H9 (cell line): ENCODE data around the gene GPR68. TPM values are rescaled to one million over a fixed set of nuclear protein-coding genes. Genes with fewer than 3 reads are reported as not detected.

Experiments used
- DNase-seq: peaks from one replicate; pipeline ENCODE4 v3.0.0-alpha.2; 2017
- H2AFZ ChIP-seq: one replicate; pipeline ENCODE4 v1.6.1; 2013; ENCODE audit warnings: mild to moderate bottlenecking, low read length, control low read depth, moderate library complexity
- H2AK5ac ChIP-seq: 2 replicates; pipeline ENCODE4 v1.6.1; 2013; ENCODE audit warnings: low read length, control low read depth, mixed read lengths; ENCODE audit not compliant: insufficient read length
- H2BK120ac ChIP-seq: one replicate; pipeline ENCODE4 v1.6.1; 2013; ENCODE audit warnings: low read depth, mild to moderate bottlenecking, low read length, control low read depth, inconsistent platforms; ENCODE audit not compliant: poor library complexity, severe bottlenecking
- H2BK12ac ChIP-seq: 2 replicates; pipeline ENCODE4 v1.6.1; 2013; ENCODE audit warnings: low read length, control low read depth, mixed read lengths, low read depth; ENCODE audit not compliant: insufficient read length
- H2BK15ac ChIP-seq: 2 replicates; pipeline ENCODE4 v1.6.1; 2013; ENCODE audit warnings: low read depth, low read length, control low read depth
- H2BK20ac ChIP-seq: one replicate; pipeline ENCODE4 v1.6.1; 2013; ENCODE audit warnings: low read depth, mild to moderate bottlenecking, low read length, control low read depth, inconsistent platforms; ENCODE audit not compliant: poor library complexity, severe bottlenecking
- H2BK5ac ChIP-seq: 2 replicates; pipeline ENCODE4 v1.6.1; 2013; ENCODE audit warnings: low read length, control low read depth, mixed read lengths; ENCODE audit not compliant: insufficient read length
- H3K14ac ChIP-seq: 2 replicates; pipeline ENCODE4 v1.6.1; 2013; ENCODE audit warnings: low read length, control low read depth; ENCODE audit not compliant: insufficient read depth
- H3K18ac ChIP-seq: 2 replicates; pipeline ENCODE4 v1.6.1; 2013; ENCODE audit warnings: low read depth, mild to moderate bottlenecking, mixed read lengths, low read length, control low read depth; ENCODE audit not compliant: insufficient read length
- H3K23ac ChIP-seq: 2 replicates; pipeline ENCODE4 v1.6.1; 2013; ENCODE audit warnings: low read length, control low read depth, mixed read lengths, low read depth; ENCODE audit not compliant: insufficient read length
- H3K23me2 ChIP-seq: 2 replicates; pipeline ENCODE4 v1.6.1; 2013; ENCODE audit warnings: low read depth, mild to moderate bottlenecking, mixed read lengths, low read length, control low read depth; ENCODE audit not compliant: insufficient read length, poor library complexity, severe bottlenecking
- H3K27ac ChIP-seq: 2 replicates; pipeline ENCODE4 v1.5.1; 2013; ENCODE audit warnings: low read length, control low read depth, mixed read lengths, low read depth; ENCODE audit not compliant: insufficient read length
- H3K27me3 ChIP-seq: 2 replicates; pipeline ENCODE4 v1.6.1; 2013; ENCODE audit warnings: low read length, control low read depth, inconsistent platforms; ENCODE audit not compliant: insufficient read depth
- H3K4ac ChIP-seq: 2 replicates; pipeline ENCODE4 v1.6.1; 2013; ENCODE audit warnings: low read depth, mild to moderate bottlenecking, control low read depth, inconsistent platforms, low read length, moderate library complexity
- H3K4me1 ChIP-seq: 2 replicates; pipeline ENCODE4 v1.6.1; 2013; ENCODE audit warnings: low read length, control low read depth, inconsistent platforms; ENCODE audit not compliant: insufficient read depth
- H3K4me2 ChIP-seq: 2 replicates; pipeline ENCODE4 v1.6.1; 2013; ENCODE audit warnings: low read length, control low read depth, mixed read lengths; ENCODE audit not compliant: insufficient read length, insufficient read depth
- H3K56ac ChIP-seq: 2 replicates; pipeline ENCODE4 v1.6.1; 2013; ENCODE audit warnings: low read depth, mild to moderate bottlenecking, mixed read lengths, low read length, control low read depth; ENCODE audit not compliant: insufficient read length
- H3K79me1 ChIP-seq: 2 replicates; pipeline ENCODE4 v1.6.1; 2013; ENCODE audit warnings: low read depth, mild to moderate bottlenecking, moderate library complexity, low read length, control low read depth, inconsistent platforms; ENCODE audit not compliant: insufficient read depth, poor library complexity, severe bottlenecking
- H3K79me2 ChIP-seq: 2 replicates; pipeline ENCODE4 v1.6.1; 2013; ENCODE audit warnings: low read length, control low read depth, inconsistent platforms; ENCODE audit not compliant: insufficient read depth
- H3K9ac ChIP-seq: 2 replicates; pipeline ENCODE4 v1.6.1; 2013; ENCODE audit warnings: low read length, control low read depth, mixed read lengths; ENCODE audit not compliant: insufficient read length; ENCODE audit errors: extremely low read depth
- H3K9me3 ChIP-seq: one replicate; pipeline ENCODE4 v1.6.1; 2013; ENCODE audit warnings: low read depth, low read length, inconsistent platforms; ENCODE audit not compliant: control insufficient read depth
- H3T11ph ChIP-seq: one replicate; pipeline ENCODE4 v1.6.1; 2013; ENCODE audit warnings: mild to moderate bottlenecking, low read length, control low read depth, inconsistent platforms
- H4K20me1 ChIP-seq: one replicate; pipeline ENCODE4 v1.6.1; 2013; ENCODE audit not compliant: control insufficient read depth, insufficient read length, insufficient read depth
- H4K5ac ChIP-seq: 2 replicates; pipeline ENCODE4 v1.6.1; 2013; ENCODE audit warnings: low read depth, mild to moderate bottlenecking, mixed read lengths, low read length, control low read depth; ENCODE audit not compliant: insufficient read length
- H4K8ac ChIP-seq: replicated peaks from 2 replicates; pipeline ENCODE4 v1.6.1; 2013; ENCODE audit warnings: low read length, control low read depth, mixed read lengths, low read depth; ENCODE audit not compliant: insufficient read length
- H4K91ac ChIP-seq: 2 replicates; pipeline ENCODE4 v1.6.1; 2013; ENCODE audit warnings: low read depth, mild to moderate bottlenecking, moderate library complexity, mixed read lengths, low read length, control low read depth; ENCODE audit not compliant: insufficient read length
- H3K27ac Mint-ChIP-seq, 3 experiments: 2 replicates in 2 of 3; 3 replicates in 1 of 3; pipeline ENCODE4 v1.8.0; 2020 to 2021; ENCODE audit warnings: mixed read lengths in 3 of 3, mild to moderate bottlenecking in 1 of 3, moderate library complexity in 1 of 3
- H3K27me3 Mint-ChIP-seq: 2 replicates; pipeline ENCODE4 v1.8.0; 2021; ENCODE audit warnings: low read depth, mild to moderate bottlenecking, moderate library complexity, mixed read lengths
- H3K36me3 Mint-ChIP-seq, 3 experiments: 2 replicates in 2 of 3; 3 replicates in 1 of 3; pipeline ENCODE4 v1.8.0; 2020 to 2021; ENCODE audit warnings: low read depth in 3 of 3, mixed read lengths in 3 of 3; ENCODE audit not compliant: insufficient read depth in 1 of 3
- H3K4me1 Mint-ChIP-seq, 2 experiments: 2 replicates each; pipeline ENCODE4 v1.8.0; 2020; ENCODE audit warnings: mixed read lengths in 2 of 2
- H3K4me3 Mint-ChIP-seq, 2 experiments: 2 replicates in 1 of 2; 3 replicates in 1 of 2; pipeline ENCODE4 v1.8.0; 2020 to 2021; ENCODE audit warnings: mild to moderate bottlenecking in 2 of 2, mixed read lengths in 2 of 2, moderate library complexity in 1 of 2
- H3K9me3 Mint-ChIP-seq, 2 experiments: 2 replicates in 1 of 2; 3 replicates in 1 of 2; pipeline ENCODE4 v1.8.0; 2020; ENCODE audit warnings: mild to moderate bottlenecking in 2 of 2, mixed read lengths in 2 of 2, moderate library complexity in 1 of 2
- WGBS: extraction: QIAGEN DNeasy Blood & Tissue Kit; methylation state at CpG from one replicate; pipeline ENCODE4 v1.1.7; 2013; ENCODE audit warnings: missing lambda C conversion rate, low lambda C conversion rate, mixed read lengths; ENCODE audit not compliant: insufficient read length; ENCODE audit errors: extremely low coverage; 5-methylcytosine and 5-hydroxymethylcytosine counted together
- total RNA-seq: library from RNA; stranded (reverse); gene quantifications from 2 replicates; pipeline ENCODE4 v1.2.1, GENCODE V29; 2021
- TF ChIP-seq, protein P1 (sequence below): fragments of 200-600 bp; sonication (generic); conservative IDR thresholded peaks from 3 replicates; pipeline ENCODE4 v1.8.0; 2021; ENCODE audit warnings: antibody characterized with exemption, mild to moderate bottlenecking

Gene GPR68
- total RNA-seq, 1 experiment from 2014 or later = 0.33 TPM

DNA sequence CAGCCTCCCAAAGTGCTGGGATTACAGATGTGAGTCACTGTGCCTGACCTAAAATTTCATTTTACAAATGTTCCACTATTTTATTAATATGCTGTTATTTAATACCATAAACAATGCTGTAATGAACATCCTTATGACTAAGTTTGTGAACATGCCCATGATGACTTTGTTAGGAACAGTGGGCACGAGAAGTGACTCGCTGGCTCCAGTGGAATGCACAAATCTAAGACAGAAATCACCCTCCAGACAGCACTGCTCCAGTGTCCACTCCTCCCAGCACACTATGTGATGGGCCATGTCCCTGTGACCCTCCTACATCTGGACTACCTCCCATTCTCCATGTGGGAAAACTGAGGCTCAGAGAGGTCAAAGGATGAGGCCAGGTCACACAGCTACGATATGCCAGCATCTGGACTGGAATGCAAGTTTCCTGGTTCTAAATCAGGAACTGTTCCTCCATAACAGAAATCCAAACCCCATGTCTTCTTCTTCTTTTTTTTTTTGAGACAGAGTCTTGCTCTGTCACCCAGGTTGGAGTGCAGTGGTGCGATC, 57.9 kb downstream of the GPR68 start:
- WGBS = no CpG with 5 or more reads among the region's 4 CpGs
- no peak overlapping the region for H2BK120ac ChIP-seq
- H2AFZ ChIP-seq = no peak overlapping the region
- H4K20me1 ChIP-seq = no peaks in the 10 kb centered on the region
- peaks cover 7 to 24% (median 20%) of the 10 kb centered on the region in 3 experiments; a peak in 6 of 7 replicates for H3K36me3 Mint-ChIP-seq
- no peak overlapping the region for H3T11ph ChIP-seq
- no peak overlapping the region for H3K4me2 ChIP-seq
- no peak overlapping the region for H4K5ac ChIP-seq
- no peak overlapping the region for H3K27ac ChIP-seq
- H2BK5ac ChIP-seq = no peak overlapping the region
- H3K18ac ChIP-seq = no peak overlapping the region
- no peak overlapping the region for H2BK20ac ChIP-seq
- H2AK5ac ChIP-seq = no peak overlapping the region
- H3K9ac ChIP-seq = no peak overlapping the region
- no peak overlapping the region for H4K8ac ChIP-seq
- H3K56ac ChIP-seq = no peak overlapping the region
- H2BK15ac ChIP-seq = no peak overlapping the region
- H4K91ac ChIP-seq = no peak overlapping the region
- no peaks in the 10 kb centered on the region for H3K9me3 Mint-ChIP-seq
- no peak overlapping the region for H3K4ac ChIP-seq
- H3K4me1 ChIP-seq = no peaks in the 10 kb centered on the region
- no peaks in the 10 kb centered on the region for H3K79me2 ChIP-seq
- no peaks in the 10 kb centered on the region for H3K23me2 ChIP-seq
- no peaks in the 10 kb centered on the region for H3K79me1 ChIP-seq
- no peak overlapping the region for H3K27ac Mint-ChIP-seq
- no peaks in the 10 kb centered on the region for H3K9me3 ChIP-seq
- no peak overlapping the region for H3K14ac ChIP-seq
- TF ChIP-seq, protein P1, sequence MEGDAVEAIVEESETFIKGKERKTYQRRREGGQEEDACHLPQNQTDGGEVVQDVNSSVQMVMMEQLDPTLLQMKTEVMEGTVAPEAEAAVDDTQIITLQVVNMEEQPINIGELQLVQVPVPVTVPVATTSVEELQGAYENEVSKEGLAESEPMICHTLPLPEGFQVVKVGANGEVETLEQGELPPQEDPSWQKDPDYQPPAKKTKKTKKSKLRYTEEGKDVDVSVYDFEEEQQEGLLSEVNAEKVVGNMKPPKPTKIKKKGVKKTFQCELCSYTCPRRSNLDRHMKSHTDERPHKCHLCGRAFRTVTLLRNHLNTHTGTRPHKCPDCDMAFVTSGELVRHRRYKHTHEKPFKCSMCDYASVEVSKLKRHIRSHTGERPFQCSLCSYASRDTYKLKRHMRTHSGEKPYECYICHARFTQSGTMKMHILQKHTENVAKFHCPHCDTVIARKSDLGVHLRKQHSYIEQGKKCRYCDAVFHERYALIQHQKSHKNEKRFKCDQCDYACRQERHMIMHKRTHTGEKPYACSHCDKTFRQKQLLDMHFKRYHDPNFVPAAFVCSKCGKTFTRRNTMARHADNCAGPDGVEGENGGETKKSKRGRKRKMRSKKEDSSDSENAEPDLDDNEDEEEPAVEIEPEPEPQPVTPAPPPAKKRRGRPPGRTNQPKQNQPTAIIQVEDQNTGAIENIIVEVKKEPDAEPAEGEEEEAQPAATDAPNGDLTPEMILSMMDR = no peak
- H3K4me1 Mint-ChIP-seq = no peaks in the 10 kb centered on the region
- H3K27me3 ChIP-seq = no peaks in the 10 kb centered on the region
- no peak for DNase-seq
- no peak overlapping the region for H3K4me3 Mint-ChIP-seq
- H3K23ac ChIP-seq = no peak overlapping the region
- H3K27me3 Mint-ChIP-seq = no peaks in the 10 kb centered on the region
- no peak overlapping the region for H2BK12ac ChIP-seq
